Prostate gland (tissue), 2 donors: ENCODE data around the gene ABL2. TPM values are rescaled to one million over a fixed set of nuclear protein-coding genes. Genes with fewer than 3 reads are reported as not detected.
"Not testable (repeated sequence)": the region's sequence is repeated elsewhere in the genome, so short reads cannot be mapped to it uniquely, and the experiment has no call there.

Experiments
- DNase-seq: peaks from one replicate; pipeline ENCODE4 v3.0.0-alpha.2; 2019; ENCODE audit warnings: low spot score
- H3K27ac ChIP-seq, 2 donors: fragments of 200-600 bp; sonication (generic); 2 replicates each; pipeline ENCODE4 v1.5.1; 2017 to 2019
- H3K27me3 ChIP-seq: fragments of 200-600 bp; sonication (generic); replicated peaks from 2 replicates; pipeline ENCODE4 v1.5.1; 2019; ENCODE audit not compliant: insufficient read depth
- H3K36me3 ChIP-seq, 2 donors: fragments of 200-600 bp; sonication (generic); 1 replicate in 1 of 2; 2 replicates in 1 of 2; pipeline versions ENCODE4 v1.5.1 to v1.8.1; 2017 to 2019
- H3K4me1 ChIP-seq: fragments of 200-600 bp; sonication (generic); replicated peaks from 2 replicates; pipeline ENCODE4 v1.5.1; 2019
- H3K4me3 ChIP-seq, 2 donors: fragments of 200-600 bp; sonication (generic); 2 replicates each; pipeline ENCODE4 v1.5.1; 2017 to 2019
- H3K9me3 ChIP-seq: fragments of 200-600 bp; sonication (generic); 2 replicates; pipeline ENCODE4 v1.5.1; 2017
- POLR2A ChIP-seq: fragments of 450-650 bp; IDR thresholded peaks from one replicate; pipeline ENCODE4 v1.6.1; 2016; ENCODE audit warnings: antibody characterized with exemption, mild to moderate bottlenecking
- POLR2AphosphoS5 ChIP-seq: sonication (generic); formaldehyde crosslinking; IDR thresholded peaks from one replicate; pipeline ENCODE4 v1.6.1; 2017; ENCODE audit warnings: antibody characterized with exemption
- WGBS: methylation state at CpG from one replicate; pipeline ENCODE4 v1.1.5; 2018; 5-methylcytosine and 5-hydroxymethylcytosine counted together
- intact Hi-C: fragments of 100-400 bp; cut with DNase I; formaldehyde crosslinking; loops from one replicate; pipeline ENCODE4 v1.14.2; 2022
- total RNA-seq, 2 donors: library from RNA; depleted of rRNA; stranded (reverse); fragments of >200 nt; gene quantifications; one replicate each; pipeline ENCODE4 v1.1.0, GENCODE V29; 2016
- TF ChIP-seq, protein P1 (sequence below), 4 experiments: fragments of 200-600 bp in 2 of 4; fragments of 450-650 bp in 2 of 4; sonication (generic) in 2 of 4; IDR thresholded peaks; 1 replicate in 3 of 4; 2 replicates in 1 of 4; pipeline ENCODE4 v1.5.1; 2016 to 2019; ENCODE audit warnings: antibody characterized with exemption in 4 of 4, mild to moderate bottlenecking in 2 of 4, moderate library complexity in 2 of 4

The ABL2 gene
- total RNA-seq, 2 donors from 2014 or later = 12.1 to 18.4 TPM

DNA sequence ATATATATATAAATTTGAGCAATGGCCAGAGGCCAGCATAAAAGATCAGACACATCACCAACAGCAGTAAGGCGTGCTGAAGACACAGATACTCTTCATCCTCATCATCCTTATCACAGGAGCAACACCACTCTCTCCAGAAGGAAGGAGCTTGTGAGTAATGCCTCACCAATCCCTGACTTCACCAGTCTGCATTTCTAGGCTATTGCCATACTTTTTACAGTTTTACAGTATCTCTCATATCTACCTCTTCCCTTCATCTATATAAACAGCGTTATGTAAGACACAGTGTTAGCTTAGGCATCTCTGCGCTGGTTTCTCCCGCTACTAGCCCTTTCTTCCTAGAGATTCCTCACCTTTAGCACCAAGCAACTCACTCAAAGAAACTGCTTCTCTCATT, 2.4 kb upstream of the ABL2 start:
- intact Hi-C loops = no loop called here
- H3K36me3 ChIP-seq = no peaks in the 10 kb centered on the region
- H3K27ac ChIP-seq = no peak overlapping the region
- DNase-seq = no peak
- 82% methylated on average over 4 of the region's 4 CpGs for WGBS
- TF ChIP-seq POLR2AphosphoS5 (no peak), POLR2A (no peak)
- TF ChIP-seq, protein P1, sequence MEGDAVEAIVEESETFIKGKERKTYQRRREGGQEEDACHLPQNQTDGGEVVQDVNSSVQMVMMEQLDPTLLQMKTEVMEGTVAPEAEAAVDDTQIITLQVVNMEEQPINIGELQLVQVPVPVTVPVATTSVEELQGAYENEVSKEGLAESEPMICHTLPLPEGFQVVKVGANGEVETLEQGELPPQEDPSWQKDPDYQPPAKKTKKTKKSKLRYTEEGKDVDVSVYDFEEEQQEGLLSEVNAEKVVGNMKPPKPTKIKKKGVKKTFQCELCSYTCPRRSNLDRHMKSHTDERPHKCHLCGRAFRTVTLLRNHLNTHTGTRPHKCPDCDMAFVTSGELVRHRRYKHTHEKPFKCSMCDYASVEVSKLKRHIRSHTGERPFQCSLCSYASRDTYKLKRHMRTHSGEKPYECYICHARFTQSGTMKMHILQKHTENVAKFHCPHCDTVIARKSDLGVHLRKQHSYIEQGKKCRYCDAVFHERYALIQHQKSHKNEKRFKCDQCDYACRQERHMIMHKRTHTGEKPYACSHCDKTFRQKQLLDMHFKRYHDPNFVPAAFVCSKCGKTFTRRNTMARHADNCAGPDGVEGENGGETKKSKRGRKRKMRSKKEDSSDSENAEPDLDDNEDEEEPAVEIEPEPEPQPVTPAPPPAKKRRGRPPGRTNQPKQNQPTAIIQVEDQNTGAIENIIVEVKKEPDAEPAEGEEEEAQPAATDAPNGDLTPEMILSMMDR (IDR thresholded peaks at IDR 0.05) = no peak
- H3K27me3 ChIP-seq = no peaks in the 10 kb centered on the region
- no peaks in the 10 kb centered on the region for H3K9me3 ChIP-seq
- H3K4me3 ChIP-seq = no peak overlapping the region
- H3K4me1 ChIP-seq = peaks cover 2% of the 10 kb centered on the region

DNA sequence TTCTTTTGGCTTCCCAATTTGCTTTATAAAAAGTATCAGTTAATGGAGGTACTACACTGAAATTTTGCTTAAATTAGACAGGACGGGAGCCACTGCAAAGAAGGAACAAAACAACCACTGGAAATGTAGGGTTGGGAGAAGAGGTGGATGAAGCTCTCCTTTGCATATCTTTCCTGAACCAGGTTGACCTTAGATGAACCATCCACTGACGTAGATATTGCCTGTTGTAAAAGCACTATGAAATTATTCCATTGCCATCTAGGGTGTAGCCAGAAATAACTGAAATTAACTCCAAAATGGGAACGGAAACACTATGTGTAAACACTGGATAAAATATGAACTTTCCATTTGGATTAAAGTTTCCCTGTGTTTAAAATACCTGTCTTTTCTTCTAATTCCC, 1.2 kb upstream of the ABL2 start:
- Histone ChIP-seq H3K4me3 (no peak overlapping the region), H3K36me3 (no peaks in the 10 kb centered on the region), H3K9me3 (no peaks in the 10 kb centered on the region), H3K4me1 (peaks cover 2% of the 10 kb centered on the region), H3K27ac (no peak overlapping the region), H3K27me3 (no peaks in the 10 kb centered on the region)
- no peak for DNase-seq
- TF ChIP-seq, protein P1 (IDR thresholded peaks at IDR 0.05) = no peak
- TF ChIP-seq POLR2AphosphoS5 = no peak
- 62% methylated on average over 3 of the region's 3 CpGs for WGBS
- intact Hi-C loops = no loop called here

DNA sequence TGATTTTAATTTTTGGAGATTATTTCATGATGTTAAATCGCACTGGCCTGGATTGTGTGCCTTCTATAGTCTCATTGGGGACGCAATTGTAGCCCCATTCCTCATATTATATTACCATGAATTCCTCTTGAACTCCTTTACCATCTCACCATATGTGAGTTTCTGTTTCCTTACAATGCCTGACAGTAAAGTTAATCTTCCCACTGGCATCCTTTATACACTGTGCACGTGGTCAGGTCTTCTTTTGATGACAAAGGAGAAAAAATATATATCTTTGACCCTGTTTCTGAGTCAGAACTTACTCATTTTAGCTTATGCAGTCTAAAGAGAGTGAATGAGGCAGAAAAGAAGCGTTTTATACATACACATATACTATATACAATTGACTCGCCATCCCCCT, 774 bp upstream of the ABL2 start:
- intact Hi-C loops = no loop called here
- peaks cover 2% of the 10 kb centered on the region for H3K4me1 ChIP-seq
- H3K36me3 ChIP-seq = no peaks in the 10 kb centered on the region
- H3K9me3 ChIP-seq = no peaks in the 10 kb centered on the region
- H3K4me3 ChIP-seq = no peak overlapping the region
- 49% methylated on average over 5 of the region's 5 CpGs for WGBS
- no peak for DNase-seq
- no peaks in the 10 kb centered on the region for H3K27me3 ChIP-seq
- TF ChIP-seq, protein P1 (IDR thresholded peaks at IDR 0.05) = no peak
- no peak for TF ChIP-seq POLR2AphosphoS5
- TF ChIP-seq POLR2A = no peak
- no peak overlapping the region for H3K27ac ChIP-seq

DNA sequence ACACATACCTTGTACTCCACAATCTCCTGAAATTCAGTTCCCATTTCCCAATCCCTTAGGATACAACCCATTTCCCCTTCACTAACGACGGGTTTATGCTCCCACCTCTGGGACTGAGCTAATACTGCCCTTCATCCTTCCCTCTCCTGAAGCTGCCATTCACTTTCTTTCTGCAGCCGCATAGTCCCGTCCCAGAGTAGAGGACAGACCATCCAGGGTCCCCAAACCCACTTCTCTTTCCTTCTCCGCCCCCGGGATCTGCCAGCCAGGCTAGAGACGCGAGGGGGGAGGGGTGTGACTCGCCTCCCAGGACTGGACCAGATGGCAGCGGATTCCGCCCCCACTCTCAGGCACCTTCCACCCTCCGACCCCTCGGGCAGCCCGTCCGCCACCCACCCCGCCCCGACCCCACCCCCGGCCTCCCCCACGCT, 679 bp downstream of the ABL2 start:
- peak overlapping the region; percentile 83 to 84 for H3K27ac ChIP-seq
- peak overlapping the region; percentile 93 to 98 for H3K4me3 ChIP-seq
- WGBS = under 1% methylated on average over 19 of the region's 19 CpGs
- peak; percentile 26 for DNase-seq
- H3K4me1 ChIP-seq = peaks cover 2% of the 10 kb centered on the region
- intact Hi-C loops = no loop called here
- H3K27me3 ChIP-seq = no peaks in the 10 kb centered on the region
- no peaks in the 10 kb centered on the region for H3K36me3 ChIP-seq
- H3K9me3 ChIP-seq = no peaks in the 10 kb centered on the region
- no peak for TF ChIP-seq POLR2A

DNA sequence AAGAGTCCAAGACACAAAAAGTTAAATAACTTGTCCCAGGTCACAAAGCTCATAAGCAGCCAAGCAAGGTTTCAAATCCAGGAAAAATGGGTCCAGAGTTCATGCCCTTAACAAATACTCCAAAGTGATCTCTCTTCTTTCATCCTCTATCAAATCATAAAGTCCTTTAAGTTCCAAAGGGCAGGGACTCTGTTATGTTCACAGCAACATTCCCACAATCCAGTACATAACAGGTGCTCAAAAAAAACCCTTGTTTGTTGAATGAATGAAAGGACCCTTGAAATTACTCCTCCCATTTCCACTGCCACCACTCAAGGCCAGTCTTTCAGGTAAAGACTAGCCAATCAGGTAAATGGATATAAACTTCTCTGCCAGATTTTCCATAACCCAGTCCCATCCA, 2.7 kb downstream of the ABL2 start:
- Histone ChIP-seq H3K4me1 (peaks cover 2% of the 10 kb centered on the region), H3K4me3 (no peak overlapping the region), H3K27me3 (no peaks in the 10 kb centered on the region), H3K36me3 (no peaks in the 10 kb centered on the region), H3K9me3 (no peaks in the 10 kb centered on the region), H3K27ac (no peak overlapping the region)
- intact Hi-C loops = no loop called here
- TF ChIP-seq, protein P1 (IDR thresholded peaks at IDR 0.05) = no peak
- TF ChIP-seq POLR2A (no peak), POLR2AphosphoS5 (no peak)
- DNase-seq = no peak

DNA sequence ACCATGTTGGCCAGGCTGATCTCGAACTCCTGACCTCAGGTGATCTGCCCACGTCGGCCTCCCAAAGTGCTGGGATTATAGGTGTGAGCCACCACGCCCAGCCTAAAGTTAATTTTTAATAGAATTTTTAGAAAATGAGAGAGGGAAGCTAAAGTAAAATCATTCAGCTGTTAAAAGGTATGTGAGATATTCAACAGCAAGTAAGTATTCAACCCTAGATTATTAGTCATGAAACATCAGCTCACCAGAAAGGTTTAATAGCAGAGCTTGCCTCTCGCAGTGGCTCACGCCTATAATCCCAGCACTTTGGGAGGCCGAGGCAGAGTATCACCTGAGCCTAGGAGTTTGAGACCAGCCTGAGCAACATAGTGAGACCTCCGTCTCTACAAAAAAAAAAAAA, 5.0 kb downstream of the ABL2 start:
- not testable (repeated sequence) for H3K4me3 ChIP-seq, DNase-seq
- WGBS = 98% methylated on average over 8 of the region's 8 CpGs

DNA sequence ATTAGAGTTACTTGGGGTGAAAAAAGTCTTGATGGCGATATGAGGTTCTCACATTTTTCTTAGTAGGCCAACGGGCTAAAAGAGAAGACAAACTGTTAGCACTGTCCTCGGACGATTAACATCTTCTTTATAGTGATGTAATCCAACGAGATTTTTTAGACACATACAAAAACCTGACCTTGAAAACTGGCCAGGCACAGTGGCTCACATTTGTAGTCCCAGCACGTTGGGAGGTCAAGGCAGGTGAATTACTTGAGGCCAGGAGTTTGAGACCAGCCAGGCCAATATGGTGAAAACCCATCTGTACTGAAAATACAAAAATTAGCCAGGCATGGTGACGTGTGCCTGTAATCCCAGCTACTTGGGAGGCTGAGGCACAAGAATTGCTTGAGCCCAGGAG, 8.4 kb downstream of the ABL2 start:
- intact Hi-C loops, H3K4me1 ChIP-seq, H3K9me3 ChIP-seq, H3K4me3 ChIP-seq, H3K27me3 ChIP-seq, DNase-seq, H3K36me3 ChIP-seq, H3K27ac ChIP-seq: not testable (repeated sequence)
- 89% methylated on average over 7 of the region's 7 CpGs for WGBS

More for the DNA sequence above, 5.0 kb downstream of the ABL2 start:
- H3K27me3 ChIP-seq, H3K9me3 ChIP-seq, H3K4me1 ChIP-seq, intact Hi-C loops, H3K27ac ChIP-seq, H3K36me3 ChIP-seq: not testable (repeated sequence)
